HG02571 (cell line): ENCODE measurements around the gene MAP3K2.

Experiments used
- ATAC-seq: cut with Tn5 transposase; IDR thresholded peaks from one replicate; pipeline ENCODE4 v1.9.1; 2021; ENCODE audit warnings: mild to moderate bottlenecking, moderate library complexity; ENCODE audit not compliant: unreplicated experiment

Gene MAP3K2

GRCh38 chr2:127407661-127408003 is 19.9 kb upstream of the MAP3K2 start:
- ATAC-seq, result peak; percentile 7

- ATAC-seq, result no peak
Measured at GRCh38 chr2:127407091-127407490, 19.3 kb upstream of the MAP3K2 start.

- ATAC-seq, result no peak
Measured at GRCh38 chr2:127406454-127406853, 18.7 kb upstream of the MAP3K2 start.

- no peak for ATAC-seq
Measured at GRCh38 chr2:127405255-127405610, 17.5 kb upstream of the MAP3K2 start.

- no peak for ATAC-seq
Measured at GRCh38 chr2:127404466-127405254, 16.9 kb upstream of the MAP3K2 start.

GRCh38 chr2:127403460-127403859 is 15.7 kb upstream of the MAP3K2 start:
- no peak for ATAC-seq

GRCh38 chr2:127401757-127402695 is 14.3 kb upstream of the MAP3K2 start:
- ATAC-seq, result no peak

GRCh38 chr2:127400897-127401756 is 13.4 kb upstream of the MAP3K2 start:
- ATAC-seq, result no peak

GRCh38 chr2:127400533-127400896 is 12.7 kb upstream of the MAP3K2 start:
- ATAC-seq, result no peak

- peak; percentile 92 for ATAC-seq
Measured at GRCh38 chr2:127398239-127398590, 10.4 kb upstream of the MAP3K2 start.

- no peak for ATAC-seq
Measured at GRCh38 chr2:127397568-127398238, 9.9 kb upstream of the MAP3K2 start.

GRCh38 chr2:127394492-127394891 is 6.7 kb upstream of the MAP3K2 start:
- ATAC-seq, result no peak

GRCh38 chr2:127392828-127393578 is 5.2 kb upstream of the MAP3K2 start:
- ATAC-seq, result no peak

- ATAC-seq, result no peak
Measured at GRCh38 chr2:127392133-127392827, 4.5 kb upstream of the MAP3K2 start.

GRCh38 chr2:127389778-127390435 is 2.1 kb upstream of the MAP3K2 start:
- no peak for ATAC-seq

GRCh38 chr2:127388423-127389164 is 819 bp upstream of the MAP3K2 start:
- ATAC-seq, result peak; percentile 8

- peak; percentile 62 for ATAC-seq
Measured at GRCh38 chr2:127386764-127387654, 766 bp downstream of the MAP3K2 start.
